ENCODE measurements around the gene PRKCA.

DNA sequence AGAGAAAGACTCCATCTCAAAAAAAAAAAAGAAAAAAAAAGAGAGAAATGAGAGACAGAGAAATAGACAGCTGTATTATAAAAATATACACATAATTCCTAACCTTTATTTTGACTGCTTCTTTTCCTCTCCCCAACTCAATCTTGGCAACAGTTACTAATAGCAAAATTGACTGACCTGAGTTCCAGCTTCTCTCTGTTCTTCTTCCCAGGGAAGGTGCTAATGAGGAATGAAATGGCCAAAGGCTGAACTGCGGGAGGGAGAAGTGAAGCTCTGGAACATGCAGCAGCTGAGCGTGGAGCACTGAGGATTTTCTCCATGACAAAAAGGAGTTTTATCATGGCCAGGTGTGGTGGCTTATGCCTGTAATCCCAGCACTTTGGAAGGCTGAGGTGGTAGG lies 25.2 kb upstream of the PRKCA start:
- TF ChIP-seq, protein P1, sequence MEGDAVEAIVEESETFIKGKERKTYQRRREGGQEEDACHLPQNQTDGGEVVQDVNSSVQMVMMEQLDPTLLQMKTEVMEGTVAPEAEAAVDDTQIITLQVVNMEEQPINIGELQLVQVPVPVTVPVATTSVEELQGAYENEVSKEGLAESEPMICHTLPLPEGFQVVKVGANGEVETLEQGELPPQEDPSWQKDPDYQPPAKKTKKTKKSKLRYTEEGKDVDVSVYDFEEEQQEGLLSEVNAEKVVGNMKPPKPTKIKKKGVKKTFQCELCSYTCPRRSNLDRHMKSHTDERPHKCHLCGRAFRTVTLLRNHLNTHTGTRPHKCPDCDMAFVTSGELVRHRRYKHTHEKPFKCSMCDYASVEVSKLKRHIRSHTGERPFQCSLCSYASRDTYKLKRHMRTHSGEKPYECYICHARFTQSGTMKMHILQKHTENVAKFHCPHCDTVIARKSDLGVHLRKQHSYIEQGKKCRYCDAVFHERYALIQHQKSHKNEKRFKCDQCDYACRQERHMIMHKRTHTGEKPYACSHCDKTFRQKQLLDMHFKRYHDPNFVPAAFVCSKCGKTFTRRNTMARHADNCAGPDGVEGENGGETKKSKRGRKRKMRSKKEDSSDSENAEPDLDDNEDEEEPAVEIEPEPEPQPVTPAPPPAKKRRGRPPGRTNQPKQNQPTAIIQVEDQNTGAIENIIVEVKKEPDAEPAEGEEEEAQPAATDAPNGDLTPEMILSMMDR (conservative IDR thresholded peaks at IDR 0.05; ENCODE audit: low read depth, low read length) = no peak
- TF ChIP-seq EZH2 (IDR thresholded peaks at IDR 0.05; ENCODE audit: low read length, unreplicated experiment) = no peak
